ENCODE measurements around the gene S100A10. TPM values are rescaled to one million over a fixed set of nuclear protein-coding genes. Genes with fewer than 3 reads are reported as not detected.

S100A10 gene
- polyA plus RNA-seq, 1 donor from 2014 or later, result 24.5 TPM

GRCh38 chr1:151985768-151986167 lies 7.9 kb downstream of the S100A10 start (continued):
- TF ChIP-seq TAF1 (IDR thresholded peaks at IDR 0.05; ENCODE audit: low read depth), result no peak

DNA sequence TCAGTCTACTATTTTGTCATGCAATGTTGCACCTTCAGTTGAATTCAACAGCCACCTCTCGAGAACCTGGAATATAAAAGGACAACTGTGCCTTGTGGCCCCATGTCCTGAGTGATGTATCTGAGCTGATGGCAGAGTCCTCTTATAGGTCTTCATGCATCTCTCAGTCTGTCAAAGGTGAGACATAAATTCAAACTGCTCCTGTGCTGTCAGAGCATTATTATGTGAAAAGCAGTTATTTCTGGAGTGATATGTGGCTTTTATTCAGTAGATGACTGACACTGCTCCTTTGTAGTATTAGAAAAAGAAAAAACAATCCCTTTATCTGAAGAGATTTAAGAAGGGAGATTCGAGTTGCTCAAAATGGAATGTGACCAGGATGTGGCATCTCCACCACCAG lies 8.4 kb downstream of the S100A10 start:
- no peaks in the 10 kb centered on the region for H3K79me2 ChIP-seq (replicated peaks; ENCODE audit: insufficient read depth, low read length)
- H3F3A ChIP-seq (ENCODE audit: insufficient read depth, low read length, poor library complexity, severe bottlenecking), result no peaks in the 10 kb centered on the region
- H3K4me2 ChIP-seq (ENCODE audit: low read length), result peak overlapping the region; percentile 59
- H4K20me1 ChIP-seq (ENCODE audit: insufficient read depth), result no peaks in the 10 kb centered on the region
- peak overlapping the region; percentile 54 for H3K9ac ChIP-seq (ENCODE audit: low read length)
- peaks cover 7% of the 10 kb centered on the region for H3K27me3 ChIP-seq (ENCODE audit: insufficient read depth, low read depth, low read length)
- peak overlapping the region; percentile 47 for H3K4me3 ChIP-seq (ENCODE audit: low read length)
- no peaks in the 10 kb centered on the region for H3K36me3 ChIP-seq (ENCODE audit: insufficient read depth, low read length)
- no peaks in the 10 kb centered on the region for H3K9me3 ChIP-seq (ENCODE audit: low read length)
- no peaks in the 10 kb centered on the region for H3K9me2 ChIP-seq (ENCODE audit: insufficient read depth, low read length)
- TF ChIP-seq POLR2AphosphoS5 (IDR thresholded peaks at IDR 0.05), result peak; percentile 62
- no peak for TF ChIP-seq CTCF (IDR thresholded peaks at IDR 0.05; ENCODE audit: poor library complexity, severe bottlenecking)
- TF ChIP-seq EP300 (conservative IDR thresholded peaks at IDR 0.05; ENCODE audit: poor library complexity, severe bottlenecking), result peak; percentile 94
- peak overlapping the region; percentile 93 for H3K27ac ChIP-seq (ENCODE audit: low read length)
- H2AFZ ChIP-seq (ENCODE audit: low read depth, low read length), result no peak overlapping the region

- TF ChIP-seq TAF1 (IDR thresholded peaks at IDR 0.05; ENCODE audit: low read depth) (no peak), EZH2 (IDR thresholded peaks at IDR 0.05; ENCODE audit: borderline replicate concordance, insufficient read depth, low read length, poor library complexity, severe bottlenecking) (no peak), RAD21 (conservative IDR thresholded peaks at IDR 0.05) (no peak), MXI1 (conservative IDR thresholded peaks at IDR 0.05; ENCODE audit: poor library complexity, severe bottlenecking) (no peak), EP300 (conservative IDR thresholded peaks at IDR 0.05; ENCODE audit: poor library complexity, severe bottlenecking) (no peak), SMC3 (conservative IDR thresholded peaks at IDR 0.05; ENCODE audit: poor library complexity) (no peak), POLR2AphosphoS5 (IDR thresholded peaks at IDR 0.05) (no peak), CTCF (IDR thresholded peaks at IDR 0.05; ENCODE audit: poor library complexity, severe bottlenecking) (no peak)
- TF ChIP-seq, protein P1, sequence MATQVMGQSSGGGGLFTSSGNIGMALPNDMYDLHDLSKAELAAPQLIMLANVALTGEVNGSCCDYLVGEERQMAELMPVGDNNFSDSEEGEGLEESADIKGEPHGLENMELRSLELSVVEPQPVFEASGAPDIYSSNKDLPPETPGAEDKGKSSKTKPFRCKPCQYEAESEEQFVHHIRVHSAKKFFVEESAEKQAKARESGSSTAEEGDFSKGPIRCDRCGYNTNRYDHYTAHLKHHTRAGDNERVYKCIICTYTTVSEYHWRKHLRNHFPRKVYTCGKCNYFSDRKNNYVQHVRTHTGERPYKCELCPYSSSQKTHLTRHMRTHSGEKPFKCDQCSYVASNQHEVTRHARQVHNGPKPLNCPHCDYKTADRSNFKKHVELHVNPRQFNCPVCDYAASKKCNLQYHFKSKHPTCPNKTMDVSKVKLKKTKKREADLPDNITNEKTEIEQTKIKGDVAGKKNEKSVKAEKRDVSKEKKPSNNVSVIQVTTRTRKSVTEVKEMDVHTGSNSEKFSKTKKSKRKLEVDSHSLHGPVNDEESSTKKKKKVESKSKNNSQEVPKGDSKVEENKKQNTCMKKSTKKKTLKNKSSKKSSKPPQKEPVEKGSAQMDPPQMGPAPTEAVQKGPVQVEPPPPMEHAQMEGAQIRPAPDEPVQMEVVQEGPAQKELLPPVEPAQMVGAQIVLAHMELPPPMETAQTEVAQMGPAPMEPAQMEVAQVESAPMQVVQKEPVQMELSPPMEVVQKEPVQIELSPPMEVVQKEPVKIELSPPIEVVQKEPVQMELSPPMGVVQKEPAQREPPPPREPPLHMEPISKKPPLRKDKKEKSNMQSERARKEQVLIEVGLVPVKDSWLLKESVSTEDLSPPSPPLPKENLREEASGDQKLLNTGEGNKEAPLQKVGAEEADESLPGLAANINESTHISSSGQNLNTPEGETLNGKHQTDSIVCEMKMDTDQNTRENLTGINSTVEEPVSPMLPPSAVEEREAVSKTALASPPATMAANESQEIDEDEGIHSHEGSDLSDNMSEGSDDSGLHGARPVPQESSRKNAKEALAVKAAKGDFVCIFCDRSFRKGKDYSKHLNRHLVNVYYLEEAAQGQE (IDR thresholded peaks at IDR 0.05; ENCODE audit: borderline replicate concordance), result no peak
- H3K4me2 ChIP-seq (ENCODE audit: low read length), result peak overlapping the region; percentile 59
- H3K9me3 ChIP-seq (ENCODE audit: low read length), result no peaks in the 10 kb centered on the region
- no peaks in the 10 kb centered on the region for H3F3A ChIP-seq (ENCODE audit: insufficient read depth, low read length, poor library complexity, severe bottlenecking)
- no peaks in the 10 kb centered on the region for H4K20me1 ChIP-seq (ENCODE audit: insufficient read depth)
- H3K79me2 ChIP-seq (replicated peaks; ENCODE audit: insufficient read depth, low read length), result no peaks in the 10 kb centered on the region
- H2AFZ ChIP-seq (ENCODE audit: low read depth, low read length), result no peak overlapping the region
- H3K27ac ChIP-seq (ENCODE audit: low read length), result peak overlapping the region; percentile 93
- no peaks in the 10 kb centered on the region for H3K27me3 ChIP-seq (ENCODE audit: insufficient read depth, low read depth, low read length)
- peak overlapping the region; percentile 47 for H3K4me3 ChIP-seq (ENCODE audit: low read length)
- no peaks in the 10 kb centered on the region for H3K9me2 ChIP-seq (ENCODE audit: insufficient read depth, low read length)
- peak overlapping the region; percentile 54 for H3K9ac ChIP-seq (ENCODE audit: low read length)
- H3K36me3 ChIP-seq (ENCODE audit: insufficient read depth, low read length), result no peaks in the 10 kb centered on the region
These were observed 9.2 kb downstream of the S100A10 start for GRCh38 chr1:151984313-151984956.
